Endothelial cell of umbilical vein (primary cell): ENCODE data around the gene KIF6. TPM values are rescaled to one million over a fixed set of nuclear protein-coding genes. Genes with fewer than 3 reads are reported as not detected.

Source experiments
- BruUV-seq: library from RNA; stranded (reverse); fragments of 400-500 nt; replicated peaks from 2 replicates; lab custom pipeline; 2021; lab: Mats Ljungman, UMichigan
- CTCF ChIA-PET: fragments of 300-600, 350-600 bp; sonication (Branson Sonifier 250); formaldehyde crosslinking; loops from one replicate; lab custom pipeline; 2021; ENCODE audit warnings: antibody characterized with exemption, inconsistent platforms; lab: Charles Lee
- POLR2A ChIA-PET: fragments of 300-600, 350-600 bp; sonication (Branson Sonifier 250); formaldehyde crosslinking; loops from one replicate; lab custom pipeline; 2021; ENCODE audit warnings: antibody characterized with exemption, inconsistent platforms; lab: Charles Lee
- DNase-seq: peaks from one replicate; pipeline ENCODE4 v3.0.0-alpha.2; 2011; ENCODE audit warnings: low read depth, low spot score
- FAIRE-seq: peaks from 2 replicates; lab custom pipeline; 2011; peaks lifted over from hg19 to GRCh38; lab: Jason Lieb, UNC
- H2AFZ ChIP-seq: 2 replicates; pipeline ENCODE4 v1.6.0; 2012; ENCODE audit warnings: low read depth, low read length, control low read depth, inconsistent platforms
- H3K27ac ChIP-seq: 2 replicates; pipeline ENCODE4 v1.5.1; 2011; ENCODE audit warnings: low read depth, mild to moderate bottlenecking, control low read depth, low read length, moderate library complexity; ENCODE audit not compliant: insufficient read depth
- H3K27me3 ChIP-seq, 2 experiments: 2 replicates each; pipeline versions ENCODE4 v1.6.0 to v1.6.1; 2011; ENCODE audit warnings: low read length in 2 of 2, mixed read lengths in 1 of 2; ENCODE audit not compliant: control insufficient read depth in 2 of 2, insufficient read depth in 2 of 2
- H3K36me3 ChIP-seq, 2 experiments: 2 replicates in 1 of 2; 3 replicates in 1 of 2; pipeline ENCODE4 v1.5.1; 2011; ENCODE audit warnings: low read length in 2 of 2, mild to moderate bottlenecking in 1 of 2, moderate library complexity in 1 of 2; ENCODE audit not compliant: control insufficient read depth in 2 of 2, insufficient read depth in 2 of 2; ENCODE audit errors: extremely low read depth in 1 of 2
- H3K4me1 ChIP-seq: 3 replicates; pipeline ENCODE4 v1.5.1; 2011; ENCODE audit warnings: mild to moderate bottlenecking, low read length; ENCODE audit not compliant: control insufficient read depth, insufficient read depth; ENCODE audit errors: extremely low read depth
- H3K4me2 ChIP-seq: 2 replicates; pipeline ENCODE4 v1.6.1; 2011; ENCODE audit warnings: low read length, control low read depth, mixed read lengths; ENCODE audit not compliant: insufficient read depth
- H3K4me3 ChIP-seq, 3 experiments: fragments of 200-600 bp in 1 of 3; sonication (generic), shearing (Covaris generic) in 1 of 3; replicated peaks in 1 of 3; 2 replicates each; pipeline ENCODE4 v1.5.1; 2011 to 2016; ENCODE audit warnings: control low read depth in 3 of 3, low read length in 3 of 3, mild to moderate bottlenecking in 2 of 3, inconsistent platforms in 1 of 3, low read depth in 1 of 3, moderate library complexity in 1 of 3; ENCODE audit not compliant: insufficient read depth in 1 of 3
- H3K79me2 ChIP-seq: 2 replicates; pipeline ENCODE4 v1.6.0; 2012; ENCODE audit warnings: low read length, inconsistent platforms; ENCODE audit not compliant: control insufficient read depth, insufficient read depth
- H3K9ac ChIP-seq: replicated peaks from 2 replicates; pipeline ENCODE3; 2011; ENCODE audit warnings: low read length, control low read depth; ENCODE audit not compliant: insufficient read depth; ENCODE audit errors: extremely low read depth
- H3K9me1 ChIP-seq: replicated peaks from 3 replicates; pipeline ENCODE4 v1.6.0; 2011; ENCODE audit warnings: mild to moderate bottlenecking, low read length; ENCODE audit not compliant: control insufficient read depth, insufficient read depth; ENCODE audit errors: extremely low read depth
- H3K9me3 ChIP-seq: replicated peaks from 2 replicates; pipeline ENCODE4 v1.5.1; 2012; ENCODE audit warnings: low read length, inconsistent platforms; ENCODE audit not compliant: control insufficient read depth, insufficient read depth
- H4K20me1 ChIP-seq: replicated peaks from 2 replicates; pipeline ENCODE3; 2011; ENCODE audit warnings: mild to moderate bottlenecking, low read length; ENCODE audit not compliant: control insufficient read depth, insufficient read depth; ENCODE audit errors: extremely low read depth
- CTCF ChIP-seq, 2 donors: IDR thresholded peaks; 1 replicate in 1 of 2; 2 replicates in 1 of 2; pipeline ENCODE4 v1.5.1; 2011; ENCODE audit warnings: low read length in 2 of 2, mild to moderate bottlenecking in 2 of 2, moderate library complexity in 2 of 2, control low read depth in 1 of 2, inconsistent platforms in 1 of 2, low read depth in 1 of 2; ENCODE audit not compliant: insufficient read depth in 1 of 2; ENCODE audit errors: extremely low read depth in 1 of 2
- EZH2 ChIP-seq: IDR thresholded peaks from 2 replicates; pipeline ENCODE4 v1.6.1; 2012; ENCODE audit warnings: borderline replicate concordance, low read depth, mild to moderate bottlenecking, moderate library complexity, low read length, inconsistent platforms; ENCODE audit not compliant: severe bottlenecking
- FOS ChIP-seq: IDR thresholded peaks from 2 replicates; pipeline ENCODE4 v1.6.1; 2011; ENCODE audit warnings: mild to moderate bottlenecking, low read length, moderate library complexity, borderline replicate concordance; ENCODE audit not compliant: insufficient read depth
- GATA2 ChIP-seq: IDR thresholded peaks from 2 replicates; pipeline ENCODE4 v1.7.0; 2011; ENCODE audit warnings: low read depth, mild to moderate bottlenecking, moderate library complexity, mixed read lengths, low read length; ENCODE audit not compliant: insufficient read length, insufficient read depth
- JUN ChIP-seq: IDR thresholded peaks from 2 replicates; pipeline ENCODE4 v1.6.1; 2011; ENCODE audit warnings: borderline replicate concordance, low read depth; ENCODE audit not compliant: insufficient read length, insufficient read depth
- MAX ChIP-seq: IDR thresholded peaks from 2 replicates; pipeline ENCODE4 v1.6.1; 2011; ENCODE audit not compliant: insufficient read depth, insufficient read length
- MYC ChIP-seq: IDR thresholded peaks from one replicate; pipeline ENCODE4 v1.6.1; 2011; ENCODE audit warnings: mild to moderate bottlenecking, low read depth, low read length
- POLR2A ChIP-seq: IDR thresholded peaks from 2 replicates; pipeline ENCODE4 v1.6.1; 2012; ENCODE audit warnings: low read depth, mild to moderate bottlenecking, control low read depth, low read length
- POLR2AphosphoS5 ChIP-seq: IDR thresholded peaks from 2 replicates; pipeline ENCODE4 v1.6.1; 2012; ENCODE audit warnings: low read depth, mild to moderate bottlenecking, control low read depth, low read length, moderate library complexity; ENCODE audit not compliant: insufficient read depth
- dilution Hi-C: fragments of 300-500 bp; cut with MboI; formaldehyde crosslinking; loops from one replicate; pipeline ENCODE4 v1.15.0; 2019; ENCODE audit warnings: low sequenced_read_pairs; ENCODE audit not compliant: extremely low pct_ligation_motif_present
- intact Hi-C: fragments of 100-400 bp; cut with micrococcal nuclease; formaldehyde crosslinking; loops from one replicate; pipeline ENCODE4 v1.10.0; 2022
- polyA plus RNA-seq, 4 experiments: library from polyadenylated mRNA; depleted of rRNA in 3 of 4; stranded (reverse) in 3 of 4; unstranded in 1 of 4; fragments of >200 nt; gene quantifications; 2 replicates each; pipeline versions ENCODE4 v1.2.1 to v1.2.3, GENCODE V29; 2011 to 2012; ENCODE audit warnings: missing spikeins in 1 of 4
- total RNA-seq: library from RNA; stranded (reverse); gene quantifications from 2 replicates; pipeline ENCODE4 v1.2.3, GENCODE V29; 2021

KIF6 gene
- total and polyA plus RNA-seq, 2 donors (not counting 3 experiments of a cell fraction or from before 2014, with no cell fraction given): not detected

GRCh38 chr6:39341937-39342336 is 383.3 kb downstream of the KIF6 start:
- H3K27ac ChIP-seq: no peak overlapping the region
- no peaks in the 10 kb centered on the region for H3K79me2 ChIP-seq
- no TSS peak for BruUV-seq
- POLR2A ChIA-PET: no interaction called here
- no peak overlapping the region for H3K9ac ChIP-seq
- H3K36me3 ChIP-seq: no peaks in the 10 kb centered on the region
- FAIRE-seq (no peak), DNase-seq (no peak)
- H3K4me3 ChIP-seq: no peak overlapping the region
- dilution Hi-C loops (no loop called here), intact Hi-C loops (loop anchor here (10.0 kb wide), 1 partner anchor 1503 kb away; no protein-coding TSS in a partner anchor)
- no peaks in the 10 kb centered on the region for H3K9me1 ChIP-seq
- peaks cover 0 to 2% of the 10 kb centered on the region in 2 experiments for H3K27me3 ChIP-seq
- H4K20me1 ChIP-seq: no peaks in the 10 kb centered on the region
- no peaks in the 10 kb centered on the region for H3K4me1 ChIP-seq
- H3K9me3 ChIP-seq: no peaks in the 10 kb centered on the region
- TF ChIP-seq JUN (no peak), EZH2 (no peak), POLR2AphosphoS5 (no peak), MAX (no peak), POLR2A (no peak), CTCF (IDR thresholded peaks at IDR 0.05; ENCODE audit: extremely low read depth in 1 of 2, insufficient read depth in 1 of 2, low read depth in 1 of 2, low read length in 2 of 2) (no peak), MYC (no peak), FOS (no peak), GATA2 (no peak)
- no peak overlapping the region for H2AFZ ChIP-seq
- CTCF ChIA-PET: no interaction called here
- no peak overlapping the region for H3K4me2 ChIP-seq
